Ascending aorta (tissue), 2 donors: ENCODE data around the gene TRAPPC12. TPM values are rescaled to one million over a fixed set of nuclear protein-coding genes. Genes with fewer than 3 reads are reported as not detected.
A peak's percentile ranks its signal among the peaks of the same experiment; 100 is the strongest.

Experiments used
- DNase-seq, 2 donors: peaks; one replicate each; pipeline ENCODE4 v3.0.0-alpha.2; 2019; ENCODE audit warnings: low spot score in 2 of 2
- H3K27ac ChIP-seq, 2 donors: fragments of 200-600 bp; sonication (generic); one replicate each; pipeline ENCODE4 v1.5.1; 2016 to 2017; ENCODE audit warnings: mild to moderate bottlenecking in 1 of 2
- H3K27me3 ChIP-seq: fragments of 200-600 bp; sonication (generic); one replicate; pipeline ENCODE4 v1.5.1; 2017
- H3K36me3 ChIP-seq, 2 donors: fragments of 200-600 bp; sonication (generic); one replicate each; pipeline ENCODE4 v1.5.1; 2016
- H3K4me1 ChIP-seq, 2 donors: fragments of 200-600 bp; sonication (generic); one replicate each; pipeline ENCODE4 v1.5.1; 2016 to 2017; ENCODE audit warnings: mild to moderate bottlenecking in 1 of 2
- H3K4me3 ChIP-seq, 2 donors: fragments of 200-600 bp; sonication (generic); one replicate each; pipeline ENCODE4 v1.5.1; 2016 to 2017; ENCODE audit warnings: mild to moderate bottlenecking in 1 of 2
- H3K9me3 ChIP-seq, 2 donors: fragments of 200-600 bp; sonication (generic); one replicate each; pipeline ENCODE4 v1.5.1; 2016
- intact Hi-C: fragments of 100-400 bp; cut with DNase I; formaldehyde crosslinking; loops from one replicate; pipeline ENCODE4 v1.15.1; 2023
- total RNA-seq: library from RNA; depleted of rRNA; stranded (reverse); fragments of >200 nt; gene quantifications from one replicate; pipeline ENCODE4 v1.1.0, GENCODE V29; 2016
- TF ChIP-seq, protein P1 (sequence below), 3 experiments: fragments of 200-600 bp in 2 of 3; fragments of 450-650 bp in 1 of 3; sonication (generic) in 2 of 3; IDR thresholded peaks; one replicate each; pipeline ENCODE4 v1.5.1; 2016 to 2019; ENCODE audit warnings: antibody characterized with exemption in 3 of 3, mild to moderate bottlenecking in 1 of 3, moderate library complexity in 1 of 3

The TRAPPC12 gene
- total RNA-seq, 1 donor from 2014 or later, result 94.0 TPM

DNA sequence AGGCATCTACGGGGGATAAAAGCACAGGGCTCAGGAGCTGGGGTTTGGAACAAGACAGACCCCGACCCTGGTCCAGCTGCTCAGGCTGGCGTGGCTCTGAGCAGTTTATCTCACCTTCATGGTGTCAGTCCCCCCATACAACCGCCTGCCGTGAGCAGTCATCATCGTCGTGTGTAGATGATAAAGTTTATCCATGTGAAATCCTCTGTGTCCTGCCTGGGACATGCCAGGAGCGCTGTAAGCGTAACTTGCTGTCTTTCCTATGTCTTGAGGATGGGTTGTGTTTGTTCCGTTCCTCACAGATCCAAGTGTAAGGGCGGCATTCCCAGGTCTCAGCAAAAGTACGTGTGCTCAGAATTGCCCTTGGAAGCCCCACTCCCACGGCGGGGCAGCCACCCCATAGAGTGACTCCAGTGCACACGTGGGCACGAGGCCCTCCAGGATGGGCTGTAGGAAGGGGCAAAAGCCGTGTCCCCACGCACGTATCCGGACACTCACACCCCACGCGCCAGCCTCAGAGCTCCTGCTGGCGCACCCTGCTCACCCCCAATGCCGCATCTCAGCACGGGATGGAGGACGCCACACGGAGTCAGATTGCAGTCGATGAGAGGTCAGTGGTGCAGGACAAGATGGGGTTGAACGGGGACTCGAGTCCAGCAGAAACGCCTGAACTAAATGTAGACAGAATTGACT is 88.9 kb downstream of the TRAPPC12 start:
- no peak for DNase-seq
- H3K4me1 ChIP-seq, result peaks cover 2 to 28% of the 10 kb centered on the region in 2 donors

GRCh38 chr2:3469486-3469885 is 90.0 kb downstream of the TRAPPC12 start:
- peak overlapping the region; percentile 90 to 91 for H3K27ac ChIP-seq
- H3K36me3 ChIP-seq, result peaks cover 25 to 57% of the 10 kb centered on the region in 2 donors
- no peak for DNase-seq
- no peaks in the 10 kb centered on the region for H3K9me3 ChIP-seq
- TF ChIP-seq, protein P1, sequence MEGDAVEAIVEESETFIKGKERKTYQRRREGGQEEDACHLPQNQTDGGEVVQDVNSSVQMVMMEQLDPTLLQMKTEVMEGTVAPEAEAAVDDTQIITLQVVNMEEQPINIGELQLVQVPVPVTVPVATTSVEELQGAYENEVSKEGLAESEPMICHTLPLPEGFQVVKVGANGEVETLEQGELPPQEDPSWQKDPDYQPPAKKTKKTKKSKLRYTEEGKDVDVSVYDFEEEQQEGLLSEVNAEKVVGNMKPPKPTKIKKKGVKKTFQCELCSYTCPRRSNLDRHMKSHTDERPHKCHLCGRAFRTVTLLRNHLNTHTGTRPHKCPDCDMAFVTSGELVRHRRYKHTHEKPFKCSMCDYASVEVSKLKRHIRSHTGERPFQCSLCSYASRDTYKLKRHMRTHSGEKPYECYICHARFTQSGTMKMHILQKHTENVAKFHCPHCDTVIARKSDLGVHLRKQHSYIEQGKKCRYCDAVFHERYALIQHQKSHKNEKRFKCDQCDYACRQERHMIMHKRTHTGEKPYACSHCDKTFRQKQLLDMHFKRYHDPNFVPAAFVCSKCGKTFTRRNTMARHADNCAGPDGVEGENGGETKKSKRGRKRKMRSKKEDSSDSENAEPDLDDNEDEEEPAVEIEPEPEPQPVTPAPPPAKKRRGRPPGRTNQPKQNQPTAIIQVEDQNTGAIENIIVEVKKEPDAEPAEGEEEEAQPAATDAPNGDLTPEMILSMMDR (IDR thresholded peaks at IDR 0.05), result no peak
- no peaks in the 10 kb centered on the region for H3K27me3 ChIP-seq
- no peak overlapping the region for H3K4me3 ChIP-seq
- peaks cover 2 to 28% of the 10 kb centered on the region in 2 donors for H3K4me1 ChIP-seq
- intact Hi-C loops, result loop anchor here (10.0 kb wide), 1 partner anchor 1815 kb away; no protein-coding TSS in a partner anchor

More for the DNA sequence above, 88.9 kb downstream of the TRAPPC12 start:
- no peaks in the 10 kb centered on the region for H3K9me3 ChIP-seq
- H3K36me3 ChIP-seq, result peaks cover 32 to 55% of the 10 kb centered on the region in 2 donors
- TF ChIP-seq, protein P1 (IDR thresholded peaks at IDR 0.05), result no peak
- peak overlapping the region; percentile 90 to 91 for H3K27ac ChIP-seq
- no peaks in the 10 kb centered on the region for H3K27me3 ChIP-seq
- no peak overlapping the region for H3K4me3 ChIP-seq
- intact Hi-C loops, result loop anchor here (10.0 kb wide), 1 partner anchor 1814 kb away; no protein-coding TSS in a partner anchor

DNA sequence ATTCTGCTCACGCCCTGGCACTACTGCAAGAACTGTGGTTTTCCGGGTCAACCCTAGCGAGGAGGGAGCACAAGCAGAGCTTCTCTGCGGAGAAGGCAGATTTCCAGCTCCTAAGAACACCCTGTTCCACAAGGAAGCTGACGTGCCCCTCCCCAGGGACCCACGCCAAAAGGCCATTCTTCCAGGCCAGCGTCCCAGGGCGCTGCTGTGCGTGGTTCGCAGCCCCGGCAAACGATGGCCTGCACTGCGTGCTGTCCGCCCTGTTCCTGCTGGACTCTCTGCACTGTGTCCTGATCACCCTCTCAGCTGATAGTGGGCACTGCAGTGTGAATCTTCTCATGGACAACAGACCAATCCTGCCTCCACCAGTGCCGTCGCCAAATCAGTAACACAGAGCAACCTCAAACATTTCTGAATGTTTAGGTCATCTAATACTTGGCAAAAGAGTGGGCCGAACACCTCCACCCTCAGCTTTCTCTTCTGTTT is 90.7 kb downstream of the TRAPPC12 start:
- TF ChIP-seq, protein P1 (IDR thresholded peaks at IDR 0.05), result no peak
- H3K9me3 ChIP-seq, result no peaks in the 10 kb centered on the region
- H3K4me1 ChIP-seq, result peaks cover 2 to 28% of the 10 kb centered on the region in 2 donors
- DNase-seq, result peak; percentile 60 to 93
- H3K36me3 ChIP-seq, result peaks cover 24 to 54% of the 10 kb centered on the region in 2 donors
- peak overlapping the region in 1 of 2 donors; percentile 25 for H3K4me3 ChIP-seq
- intact Hi-C loops, result loop anchor here (1.0 to 2.0 kb wide), 4 partner anchors 22 to 88 kb away; partner anchors contain the start of genes ADI1 and RNASEH1
- H3K27me3 ChIP-seq, result no peaks in the 10 kb centered on the region
- H3K27ac ChIP-seq, result peak overlapping the region; percentile 90 to 91

GRCh38 chr2:3470856-3471737 is 91.6 kb downstream of the TRAPPC12 start:
- H3K9me3 ChIP-seq, result no peaks in the 10 kb centered on the region
- DNase-seq, result no peak
- H3K4me1 ChIP-seq, result peaks cover 0 to 28% of the 10 kb centered on the region in 2 donors
- no peaks in the 10 kb centered on the region for H3K27me3 ChIP-seq
- TF ChIP-seq, protein P1 (IDR thresholded peaks at IDR 0.05), result no peak
- intact Hi-C loops, result loop anchor here (1.0 to 2.0 kb wide), 4 partner anchors 21 to 87 kb away; partner anchors contain the start of genes ADI1 and RNASEH1
- peaks cover 22 to 53% of the 10 kb centered on the region in 2 donors for H3K36me3 ChIP-seq
- H3K4me3 ChIP-seq, result no peak overlapping the region
- peak overlapping the region; percentile 90 to 91 for H3K27ac ChIP-seq

DNA sequence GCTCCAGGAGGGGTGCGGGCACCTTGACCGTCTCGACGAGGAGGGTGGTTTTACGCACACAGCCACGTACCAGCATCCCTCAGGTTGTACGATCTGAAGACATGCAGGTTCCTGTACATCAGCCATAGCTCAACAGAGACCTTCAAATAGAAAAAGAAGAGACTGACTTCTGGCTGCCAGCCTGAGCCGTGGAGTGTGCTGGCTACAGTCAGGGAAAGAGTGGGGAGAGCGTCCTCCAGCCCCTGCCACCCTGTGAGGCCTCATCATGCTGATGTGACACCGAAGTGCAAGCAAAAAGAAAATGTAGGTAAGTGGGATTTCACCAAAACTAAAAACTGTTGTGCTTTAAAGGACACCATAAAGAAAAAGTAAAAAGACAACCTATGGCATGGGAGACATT is 92.8 kb downstream of the TRAPPC12 start:
- peaks cover 28 to 52% of the 10 kb centered on the region in 2 donors for H3K36me3 ChIP-seq
- peak overlapping the region; percentile 90 to 91 for H3K27ac ChIP-seq

More for the DNA sequence above, 92.8 kb downstream of the TRAPPC12 start:
- TF ChIP-seq, protein P1 (IDR thresholded peaks at IDR 0.05), result no peak
- Histone ChIP-seq H3K9me3 (no peaks in the 10 kb centered on the region), H3K27me3 (no peaks in the 10 kb centered on the region), H3K4me3 (no peak overlapping the region), H3K4me1 (peaks cover 0 to 28% of the 10 kb centered on the region in 2 donors)
- intact Hi-C loops, result no loop called here
- DNase-seq, result no peak
